Panc1 (cell line): ENCODE results near the gene NEO1. TPM values are rescaled to one million over a fixed set of nuclear protein-coding genes. Genes with fewer than 3 reads are reported as not detected.

Source experiments
- ATAC-seq: fragments of 200-7000 bp; cut with Tn5 transposase; 2 replicates; pipeline ENCODE4 v1.9.1; 2020; ENCODE audit warnings: mild to moderate bottlenecking, moderate library complexity
- BruUV-seq: library from RNA; stranded (reverse); fragments of 400-500 nt; replicated peaks from 2 replicates; lab custom pipeline; 2021; lab: Mats Ljungman, UMichigan
- CTCF ChIA-PET: fragments of 300-600 bp; sonication (Branson Sonifier 250); formaldehyde crosslinking; loops from one replicate; lab custom pipeline; 2022; ENCODE audit warnings: antibody characterized with exemption; lab: Charles Lee
- POLR2A ChIA-PET: fragments of 300-600 bp; sonication (Branson Sonifier 250); formaldehyde crosslinking; loops from one replicate; lab custom pipeline; 2022; ENCODE audit warnings: antibody characterized with exemption; lab: Charles Lee
- DNase-seq: peaks from one replicate; pipeline ENCODE4 v3.0.0-alpha.2; 2010; ENCODE audit warnings: low read depth, low spot score
- H3K27ac ChIP-seq: 2 replicates; pipeline ENCODE4 v1.5.1; 2011; ENCODE audit warnings: mild to moderate bottlenecking, low read length, inconsistent platforms
- H3K27me3 ChIP-seq: fragments of 200-500 bp; sonication (Bioruptor generic); 2 replicates; pipeline ENCODE4 v1.6.0; 2014; ENCODE audit warnings: low read length, inconsistent platforms; ENCODE audit not compliant: control insufficient read depth, insufficient read depth
- H3K36me3 ChIP-seq: fragments of 200-500 bp; sonication (Bioruptor generic); 2 replicates; pipeline ENCODE4 v1.5.1; 2014; ENCODE audit warnings: inconsistent platforms, mild to moderate bottlenecking, low read length, moderate library complexity; ENCODE audit not compliant: control insufficient read depth, insufficient read depth
- H3K4me1 ChIP-seq: 2 replicates; pipeline ENCODE4 v1.5.1; 2011; ENCODE audit warnings: inconsistent platforms, mild to moderate bottlenecking, low read length, moderate library complexity; ENCODE audit not compliant: control insufficient read depth, insufficient read depth
- H3K4me3 ChIP-seq, 2 experiments: 2 replicates each; pipeline ENCODE4 v1.5.1; 2011 to 2012; ENCODE audit warnings: low read depth in 2 of 2, low read length in 2 of 2, mild to moderate bottlenecking in 2 of 2, inconsistent platforms in 1 of 2, moderate library complexity in 1 of 2
- H3K9me3 ChIP-seq: fragments of 200-500 bp; sonication (Bioruptor generic); 2 replicates; pipeline ENCODE4 v1.5.1; 2014; ENCODE audit warnings: low read depth, mild to moderate bottlenecking, inconsistent platforms, low read length, moderate library complexity; ENCODE audit not compliant: control insufficient read depth, insufficient read depth
- POLR2AphosphoS5 ChIP-seq: IDR thresholded peaks from 2 replicates; pipeline ENCODE4 v1.6.1; 2012; ENCODE audit warnings: mild to moderate bottlenecking, low read depth, low read length, moderate library complexity
- SIN3A ChIP-seq: IDR thresholded peaks from 2 replicates; pipeline ENCODE4 v1.6.1; 2012; ENCODE audit warnings: low read depth, mild to moderate bottlenecking, low read length, moderate library complexity, borderline replicate concordance; ENCODE audit not compliant: insufficient read depth
- TCF7L2 ChIP-seq: IDR thresholded peaks from 2 replicates; pipeline ENCODE4 v1.6.1; 2011; ENCODE audit warnings: mild to moderate bottlenecking, low read depth, low read length, inconsistent platforms
- in situ Hi-C: cut with HindIII; loops from 2 replicates; pipeline ENCODE4 v1.10.0; 2016; ENCODE audit warnings: low sequenced_read_pairs, low pct_unique_long_range_greater_than_20kb
- intact Hi-C: fragments of 100-400 bp; cut with micrococcal nuclease; formaldehyde crosslinking; loops from one replicate; pipeline ENCODE4 v1.10.0; 2022; ENCODE audit not compliant: unreplicated experiment
- total RNA-seq: library from RNA; stranded (reverse); gene quantifications from one replicate; pipeline ENCODE4 v1.2.1, GENCODE V29; 2021; ENCODE audit not compliant: unreplicated experiment
- TF ChIP-seq, protein P1 (sequence below): fragments of 450-650 bp; IDR thresholded peaks from 2 replicates; pipeline ENCODE4 v1.5.1; 2017; ENCODE audit warnings: mild to moderate bottlenecking
- TF ChIP-seq, protein P2 (sequence below), 2 experiments: IDR thresholded peaks; 2 replicates each; pipeline ENCODE4 v1.6.1; 2011 to 2012; ENCODE audit warnings: low read depth in 2 of 2, control low read depth in 1 of 2, low read length in 1 of 2, mild to moderate bottlenecking in 1 of 2, moderate library complexity in 1 of 2; ENCODE audit not compliant: insufficient read depth in 1 of 2

Gene NEO1
- total RNA-seq, 1 experiment from 2014 or later, result 7.5 TPM

DNA sequence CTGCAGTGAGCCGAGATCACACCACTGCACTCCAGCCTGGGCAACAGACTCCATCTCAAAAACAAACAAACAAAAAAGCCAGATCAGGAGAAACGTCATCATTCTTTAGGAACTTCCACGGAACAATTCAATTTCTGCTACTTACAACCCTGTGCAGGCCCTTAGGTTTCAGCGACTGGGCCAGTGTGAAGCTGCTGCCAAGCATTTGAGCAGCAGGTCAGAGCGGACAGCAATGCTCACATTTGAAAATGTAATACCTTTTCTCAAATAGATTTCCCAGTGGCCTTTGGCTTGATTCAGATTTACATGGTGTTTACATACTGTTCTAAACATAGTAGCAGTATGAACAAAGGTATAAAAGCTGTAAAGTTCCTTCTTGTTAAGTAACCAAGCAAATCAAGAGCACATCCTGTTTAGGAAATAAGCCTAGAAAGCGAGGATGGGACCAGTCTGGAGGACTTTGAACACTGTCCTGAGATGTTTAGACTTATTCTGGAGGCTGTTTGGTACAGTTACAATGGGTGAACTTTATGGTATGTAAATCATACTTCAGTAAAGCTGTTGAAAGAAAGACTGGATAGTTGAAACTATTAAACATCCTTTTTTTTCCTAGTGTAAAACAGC lies 175.3 kb downstream of the NEO1 start:
- Histone ChIP-seq H3K27ac (no peak overlapping the region), H3K4me1 (no peaks in the 10 kb centered on the region), H3K36me3 (no peaks in the 10 kb centered on the region), H3K9me3 (no peaks in the 10 kb centered on the region), H3K4me3 (no peak overlapping the region), H3K27me3 (peaks cover 3% of the 10 kb centered on the region; the same call in 1 of the 2 replicates)
- intact Hi-C loops, result no loop called here
- no TSS peak for BruUV-seq
- TF ChIP-seq, protein P1, sequence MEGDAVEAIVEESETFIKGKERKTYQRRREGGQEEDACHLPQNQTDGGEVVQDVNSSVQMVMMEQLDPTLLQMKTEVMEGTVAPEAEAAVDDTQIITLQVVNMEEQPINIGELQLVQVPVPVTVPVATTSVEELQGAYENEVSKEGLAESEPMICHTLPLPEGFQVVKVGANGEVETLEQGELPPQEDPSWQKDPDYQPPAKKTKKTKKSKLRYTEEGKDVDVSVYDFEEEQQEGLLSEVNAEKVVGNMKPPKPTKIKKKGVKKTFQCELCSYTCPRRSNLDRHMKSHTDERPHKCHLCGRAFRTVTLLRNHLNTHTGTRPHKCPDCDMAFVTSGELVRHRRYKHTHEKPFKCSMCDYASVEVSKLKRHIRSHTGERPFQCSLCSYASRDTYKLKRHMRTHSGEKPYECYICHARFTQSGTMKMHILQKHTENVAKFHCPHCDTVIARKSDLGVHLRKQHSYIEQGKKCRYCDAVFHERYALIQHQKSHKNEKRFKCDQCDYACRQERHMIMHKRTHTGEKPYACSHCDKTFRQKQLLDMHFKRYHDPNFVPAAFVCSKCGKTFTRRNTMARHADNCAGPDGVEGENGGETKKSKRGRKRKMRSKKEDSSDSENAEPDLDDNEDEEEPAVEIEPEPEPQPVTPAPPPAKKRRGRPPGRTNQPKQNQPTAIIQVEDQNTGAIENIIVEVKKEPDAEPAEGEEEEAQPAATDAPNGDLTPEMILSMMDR, result no peak
- TF ChIP-seq SIN3A (no peak), TCF7L2 (no peak), POLR2AphosphoS5 (no peak)
- TF ChIP-seq, protein P2, sequence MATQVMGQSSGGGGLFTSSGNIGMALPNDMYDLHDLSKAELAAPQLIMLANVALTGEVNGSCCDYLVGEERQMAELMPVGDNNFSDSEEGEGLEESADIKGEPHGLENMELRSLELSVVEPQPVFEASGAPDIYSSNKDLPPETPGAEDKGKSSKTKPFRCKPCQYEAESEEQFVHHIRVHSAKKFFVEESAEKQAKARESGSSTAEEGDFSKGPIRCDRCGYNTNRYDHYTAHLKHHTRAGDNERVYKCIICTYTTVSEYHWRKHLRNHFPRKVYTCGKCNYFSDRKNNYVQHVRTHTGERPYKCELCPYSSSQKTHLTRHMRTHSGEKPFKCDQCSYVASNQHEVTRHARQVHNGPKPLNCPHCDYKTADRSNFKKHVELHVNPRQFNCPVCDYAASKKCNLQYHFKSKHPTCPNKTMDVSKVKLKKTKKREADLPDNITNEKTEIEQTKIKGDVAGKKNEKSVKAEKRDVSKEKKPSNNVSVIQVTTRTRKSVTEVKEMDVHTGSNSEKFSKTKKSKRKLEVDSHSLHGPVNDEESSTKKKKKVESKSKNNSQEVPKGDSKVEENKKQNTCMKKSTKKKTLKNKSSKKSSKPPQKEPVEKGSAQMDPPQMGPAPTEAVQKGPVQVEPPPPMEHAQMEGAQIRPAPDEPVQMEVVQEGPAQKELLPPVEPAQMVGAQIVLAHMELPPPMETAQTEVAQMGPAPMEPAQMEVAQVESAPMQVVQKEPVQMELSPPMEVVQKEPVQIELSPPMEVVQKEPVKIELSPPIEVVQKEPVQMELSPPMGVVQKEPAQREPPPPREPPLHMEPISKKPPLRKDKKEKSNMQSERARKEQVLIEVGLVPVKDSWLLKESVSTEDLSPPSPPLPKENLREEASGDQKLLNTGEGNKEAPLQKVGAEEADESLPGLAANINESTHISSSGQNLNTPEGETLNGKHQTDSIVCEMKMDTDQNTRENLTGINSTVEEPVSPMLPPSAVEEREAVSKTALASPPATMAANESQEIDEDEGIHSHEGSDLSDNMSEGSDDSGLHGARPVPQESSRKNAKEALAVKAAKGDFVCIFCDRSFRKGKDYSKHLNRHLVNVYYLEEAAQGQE (IDR thresholded peaks at IDR 0.05; ENCODE audit: insufficient read depth in 1 of 2, low read depth in 2 of 2, low read length in 1 of 2), result no peak
- DNase-seq (no peak), ATAC-seq (no peak)
- in situ Hi-C loops, result no loop called here
- ChIA-PET CTCF (no interaction called here), POLR2A (no interaction called here)

DNA sequence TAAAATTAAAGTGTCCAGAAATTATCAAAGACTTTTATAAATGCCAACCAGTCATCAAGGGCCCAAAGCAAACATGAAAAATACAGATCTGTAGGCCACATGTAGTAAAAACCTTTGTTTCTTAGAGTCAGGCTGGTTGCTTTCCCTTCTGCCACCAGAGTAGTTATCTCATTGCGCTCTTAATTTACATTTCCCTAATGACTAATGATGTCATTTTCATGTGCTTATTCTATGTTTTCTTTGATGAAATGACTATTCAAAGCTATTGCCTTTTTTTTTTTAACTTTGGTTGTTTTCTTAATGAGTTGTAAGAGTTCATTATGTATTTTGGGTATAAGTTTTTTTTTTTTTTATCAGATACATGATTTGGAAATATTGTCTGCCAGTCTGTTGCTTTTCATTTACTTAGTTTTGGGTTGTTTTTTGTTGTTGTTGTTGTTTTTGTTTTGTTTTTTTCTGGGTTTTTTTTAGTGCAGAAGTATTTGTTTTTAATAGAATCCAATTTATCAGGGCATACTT lies 175.9 kb downstream of the NEO1 start:
- Histone ChIP-seq H3K9me3 (no peaks in the 10 kb centered on the region), H3K27ac (no peak overlapping the region), H3K36me3 (no peaks in the 10 kb centered on the region), H3K27me3 (peaks cover 3% of the 10 kb centered on the region; the same call in 1 of the 2 replicates), H3K4me1 (no peaks in the 10 kb centered on the region), H3K4me3 (no peak overlapping the region)
- no peak for ATAC-seq
- in situ Hi-C loops, result no loop called here
- POLR2A ChIA-PET, result no interaction called here
- CTCF ChIA-PET, result no interaction called here
- no TSS peak for BruUV-seq
- DNase-seq, result no peak
- intact Hi-C loops, result no loop called here
- TF ChIP-seq, protein P2 (IDR thresholded peaks at IDR 0.05; ENCODE audit: insufficient read depth in 1 of 2, low read depth in 2 of 2, low read length in 1 of 2), result no peak
- TF ChIP-seq TCF7L2, result no peak
- TF ChIP-seq, protein P1, result no peak
- no peak for TF ChIP-seq SIN3A
- no peak for TF ChIP-seq POLR2AphosphoS5
